GM10266 (cell line): ENCODE results near the gene NATD1.

ENCODE experiments used
- DNase-seq: peaks from one replicate; pipeline ENCODE4 v3.0.0; 2012; ENCODE audit errors: extremely low spot score
- CTCF ChIP-seq: IDR thresholded peaks from 2 replicates; pipeline ENCODE4 v1.5.1; 2012; ENCODE audit warnings: mild to moderate bottlenecking, low read depth; ENCODE audit not compliant: control insufficient read depth, insufficient read depth; ENCODE audit errors: missing control alignments

The NATD1 gene

GRCh38 chr17:21298056-21298982 is 45.1 kb upstream of the NATD1 start:
- DNase-seq, result no peak
- no peak for TF ChIP-seq CTCF

- DNase-seq, result no peak
- TF ChIP-seq CTCF, result no peak
These were observed 44.4 kb upstream of the NATD1 start for GRCh38 chr17:21297597-21297996.

DNA sequence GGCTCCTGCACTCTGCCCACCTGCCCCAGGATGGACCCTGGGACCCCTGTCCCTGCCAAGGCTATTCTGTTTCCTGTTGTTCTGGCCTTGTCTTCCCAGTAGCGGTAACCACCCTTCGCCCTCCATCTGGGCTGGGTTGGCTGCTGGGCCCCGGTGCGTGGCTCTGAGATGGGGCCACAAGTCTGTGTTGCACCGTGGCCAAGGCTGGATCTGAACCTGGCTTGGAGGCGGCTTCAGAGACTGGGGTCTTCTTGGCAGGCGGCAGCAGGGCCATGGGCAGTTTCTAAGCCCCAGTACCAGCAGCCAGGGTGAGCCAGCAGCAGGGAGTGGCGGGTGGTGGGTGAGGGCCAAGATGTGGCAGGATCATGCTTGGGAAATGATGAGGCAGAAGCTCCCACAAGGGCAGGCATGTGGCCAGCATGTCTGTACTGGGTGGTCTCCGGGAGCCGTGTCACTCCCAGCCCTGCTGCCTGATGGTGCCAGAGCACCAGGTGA is 43.9 kb upstream of the NATD1 start:
- no peak for TF ChIP-seq CTCF
- DNase-seq, result no peak

DNA sequence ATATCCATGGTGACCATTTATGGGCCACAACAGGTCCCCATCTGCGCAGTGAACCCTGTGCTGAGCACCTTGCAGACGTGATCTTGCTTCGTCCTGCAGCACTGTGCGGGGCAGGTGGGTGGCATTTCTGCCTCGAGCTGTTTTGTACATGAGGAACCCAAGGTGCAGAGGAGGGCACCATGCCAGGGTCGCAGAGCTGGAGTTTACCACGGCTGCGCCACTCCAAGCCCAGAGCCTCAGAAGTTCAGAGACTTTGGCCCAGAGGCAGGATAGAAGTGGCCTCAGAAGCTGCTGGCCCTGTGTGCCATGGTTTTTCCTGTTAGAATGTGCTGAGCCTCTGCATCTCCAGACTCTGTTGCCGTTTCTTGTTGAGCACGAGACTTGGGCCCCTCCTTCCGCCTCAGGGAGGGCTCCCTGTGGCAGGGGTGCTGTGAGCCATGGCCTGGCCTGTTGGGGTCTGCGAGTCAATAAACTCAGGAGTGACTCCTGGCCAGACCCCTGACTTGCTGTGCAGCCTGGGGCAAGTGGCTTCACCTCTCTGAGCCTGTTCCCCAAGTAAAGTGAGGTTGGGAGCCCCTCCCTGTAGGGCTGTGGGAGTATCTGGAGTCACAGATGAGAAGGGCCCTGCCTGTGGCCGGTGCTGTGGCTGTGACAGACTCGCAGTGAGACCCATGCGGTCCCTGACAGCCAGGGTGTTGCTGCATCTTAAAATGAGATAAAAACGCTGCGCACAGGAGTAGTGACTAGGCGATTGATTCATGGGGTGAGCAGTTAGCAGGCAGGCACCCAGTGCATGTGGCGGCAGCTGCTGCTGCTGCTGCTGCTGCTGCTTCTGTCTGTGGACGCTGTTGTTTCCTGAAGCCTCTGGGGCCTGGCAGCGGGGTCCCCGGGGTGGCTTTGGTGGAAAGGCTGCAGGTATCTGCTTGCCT is 43.2 kb upstream of the NATD1 start:
- DNase-seq, result no peak
- TF ChIP-seq CTCF, result no peak

DNA sequence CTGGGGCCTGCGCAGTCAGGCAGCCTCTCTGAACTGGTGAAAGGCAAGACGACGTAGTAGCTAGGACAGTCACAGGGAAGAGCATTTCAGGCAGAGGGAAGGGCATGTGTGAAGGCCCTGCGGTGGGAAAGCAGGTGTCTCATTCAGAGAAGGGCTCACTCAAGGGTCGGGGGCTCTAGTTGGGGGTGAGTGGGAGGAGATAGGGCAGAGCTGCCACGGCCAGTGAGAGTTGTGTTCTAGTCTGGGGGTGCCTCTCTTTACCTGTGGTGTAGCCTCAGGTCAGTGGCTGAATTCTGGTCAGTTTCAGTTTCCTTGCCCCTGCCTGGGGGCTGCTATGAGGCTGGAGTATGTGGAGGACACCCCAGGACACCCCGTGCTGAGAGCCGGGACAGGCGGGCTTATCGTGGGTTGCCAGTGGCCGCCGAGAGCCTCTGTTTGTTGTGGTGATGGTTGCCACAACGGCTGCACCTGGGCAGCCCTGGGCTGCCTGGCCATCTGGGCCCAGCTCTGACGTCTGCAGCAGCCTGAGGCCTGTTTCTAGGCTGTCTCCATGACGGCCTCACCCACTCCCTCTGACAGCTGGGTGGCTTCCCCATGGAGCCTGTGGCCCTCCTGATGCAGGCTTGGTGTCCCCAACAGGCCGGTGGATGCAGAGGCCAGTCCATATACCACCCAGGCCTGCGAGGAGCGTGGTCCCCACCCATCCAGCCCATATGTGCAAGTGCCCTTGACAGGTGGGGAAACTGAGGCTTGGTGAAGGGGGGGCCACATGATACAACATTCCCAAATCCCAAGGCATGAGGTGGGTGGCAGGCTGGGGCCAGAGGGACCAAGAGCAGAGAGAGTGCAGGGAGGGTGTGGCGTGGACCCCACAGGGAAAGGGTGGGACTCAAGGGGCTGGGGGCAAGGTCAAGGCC is 42.1 kb upstream of the NATD1 start:
- no peak for TF ChIP-seq CTCF
- DNase-seq, result no peak

DNA sequence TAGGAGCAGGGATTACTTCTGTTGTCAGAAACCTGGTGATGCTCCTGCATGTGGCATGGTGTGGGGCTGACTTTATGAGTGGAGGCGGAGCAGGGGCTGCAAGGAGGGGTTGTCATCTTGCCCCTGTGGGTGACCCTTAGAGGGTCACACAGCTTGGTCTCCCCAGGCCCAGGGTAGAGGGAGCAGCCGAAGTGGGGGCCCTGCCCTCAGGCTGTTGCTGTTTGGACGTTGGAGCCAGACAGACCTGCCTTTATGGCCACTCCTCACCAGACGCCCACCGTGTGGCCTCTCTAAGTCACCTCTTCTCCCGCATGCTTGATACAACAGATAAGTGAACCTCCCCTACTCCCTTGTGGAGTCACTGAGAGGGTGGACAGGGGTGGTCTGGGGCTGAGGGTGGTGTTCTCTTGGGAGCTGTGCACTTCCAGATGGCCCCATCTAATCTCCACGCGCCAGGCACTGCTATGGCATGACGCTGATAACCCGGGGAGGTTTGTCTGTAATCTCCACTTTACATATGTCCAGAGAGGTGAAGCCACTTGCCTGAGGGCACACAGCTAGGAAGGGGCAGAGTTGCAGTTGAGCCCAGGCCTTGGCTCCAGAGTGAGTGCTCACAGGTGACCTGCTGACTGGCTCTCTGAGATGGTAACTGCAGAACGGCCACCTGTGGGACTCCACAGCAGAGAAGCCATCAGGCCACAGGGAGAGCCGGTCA is 41.3 kb upstream of the NATD1 start:
- TF ChIP-seq CTCF, result no peak
- DNase-seq, result no peak
